Neural cell (in vitro differentiated cells): ENCODE measurements around the gene G6PC3. TPM values are rescaled to one million over a fixed set of nuclear protein-coding genes. Genes with fewer than 3 reads are reported as not detected.
"Not testable (repeated sequence)": the region's sequence is repeated elsewhere in the genome, so short reads cannot be mapped to it uniquely, and the experiment has no call there.

Experiments
- H2AFZ ChIP-seq: fragments of 200-600, 300-800 bp; sonication (generic), shearing (Covaris generic); 2 replicates; pipeline ENCODE4 v1.6.0; 2014; ENCODE audit warnings: low read depth, mild to moderate bottlenecking, antibody characterized with exemption, low read length, moderate library complexity
- H3F3A ChIP-seq: fragments of 200-600 bp; shearing (Covaris generic); 2 replicates; pipeline ENCODE4 v1.6.1; 2016; ENCODE audit warnings: mild to moderate bottlenecking, moderate library complexity, mixed read lengths, antibody characterized with exemption, low read length; ENCODE audit not compliant: insufficient read depth, poor library complexity, severe bottlenecking
- H3K27ac ChIP-seq: fragments of 200-600, 300-800 bp; sonication (generic), shearing (Covaris generic); 2 replicates; pipeline ENCODE4 v1.5.1; 2014; ENCODE audit warnings: mild to moderate bottlenecking, low read length, moderate library complexity
- H3K27me3 ChIP-seq: fragments of 300-800, 200-600 bp; sonication (generic), shearing (Covaris generic); 2 replicates; pipeline ENCODE4 v1.6.0; 2014; ENCODE audit warnings: mild to moderate bottlenecking, low read depth, low read length, moderate library complexity; ENCODE audit not compliant: insufficient read depth
- H3K36me3 ChIP-seq: fragments of 300-800, 200-600 bp; sonication (generic), shearing (Covaris generic); 2 replicates; pipeline ENCODE4 v1.5.1; 2014; ENCODE audit warnings: mild to moderate bottlenecking, antibody characterized with exemption, low read length, moderate library complexity; ENCODE audit not compliant: insufficient read depth
- H3K4me2 ChIP-seq: fragments of 300-800, 200-600 bp; sonication (generic), shearing (Covaris generic); 2 replicates; pipeline ENCODE4 v1.6.0; 2014; ENCODE audit warnings: mild to moderate bottlenecking, low read length
- H3K4me3 ChIP-seq: fragments of 300-800, 200-600 bp; sonication (generic), shearing (Covaris generic); 2 replicates; pipeline ENCODE4 v1.5.1; 2014; ENCODE audit warnings: mild to moderate bottlenecking, low read length, moderate library complexity
- H3K79me2 ChIP-seq: fragments of 200-600 bp; shearing (Covaris generic); replicated peaks from 2 replicates; pipeline ENCODE4 v1.6.0; 2014; ENCODE audit warnings: mild to moderate bottlenecking, low read length, moderate library complexity; ENCODE audit not compliant: insufficient read depth
- H3K9ac ChIP-seq: fragments of 300-800, 200-600 bp; sonication (generic), shearing (Covaris generic); 2 replicates; pipeline ENCODE4 v1.6.1; 2016; ENCODE audit warnings: mild to moderate bottlenecking, low read length, mixed read lengths
- H3K9me2 ChIP-seq: fragments of 200-600 bp; shearing (Covaris generic); 2 replicates; pipeline ENCODE4 v1.6.1; 2016; ENCODE audit warnings: mild to moderate bottlenecking, low read length, mixed read lengths; ENCODE audit not compliant: insufficient read depth
- H3K9me3 ChIP-seq: fragments of 200-600, 300-800 bp; sonication (generic), shearing (Covaris generic); 2 replicates; pipeline ENCODE4 v1.6.1; 2016; ENCODE audit warnings: mild to moderate bottlenecking, mixed run types, low read length, moderate library complexity, mixed read lengths
- H4K20me1 ChIP-seq: fragments of 200-600 bp; shearing (Covaris generic); 2 replicates; pipeline ENCODE4 v1.6.1; 2016; ENCODE audit warnings: mild to moderate bottlenecking, mixed run types; ENCODE audit not compliant: insufficient read depth
- CTCF ChIP-seq: fragments of 450-650 bp; IDR thresholded peaks from 2 replicates; pipeline ENCODE4 v1.5.1; 2014; ENCODE audit warnings: antibody characterized with exemption, mild to moderate bottlenecking, moderate library complexity; ENCODE audit not compliant: poor library complexity, severe bottlenecking
- EP300 ChIP-seq: fragments of 450-650 bp; conservative IDR thresholded peaks from 2 replicates; pipeline ENCODE4 v1.6.1; 2014; ENCODE audit warnings: antibody characterized with exemption, mild to moderate bottlenecking, moderate library complexity; ENCODE audit not compliant: poor library complexity, severe bottlenecking
- EZH2 ChIP-seq: fragments of 200-600, 300-800 bp; shearing (Covaris generic), sonication (generic); IDR thresholded peaks from 2 replicates; pipeline ENCODE4 v1.6.1; 2014; ENCODE audit warnings: antibody characterized with exemption, low read length, borderline replicate concordance, mild to moderate bottlenecking; ENCODE audit not compliant: insufficient read depth, poor library complexity, severe bottlenecking
- MXI1 ChIP-seq: fragments of 450-650 bp; conservative IDR thresholded peaks from 2 replicates; pipeline ENCODE4 v1.6.1; 2014; ENCODE audit warnings: antibody characterized with exemption, mild to moderate bottlenecking; ENCODE audit not compliant: poor library complexity, severe bottlenecking
- POLR2AphosphoS5 ChIP-seq: IDR thresholded peaks from 2 replicates; pipeline ENCODE4 v1.6.1; 2012
- RAD21 ChIP-seq: fragments of 450-650 bp; conservative IDR thresholded peaks from 2 replicates; pipeline ENCODE4 v1.6.1; 2014; ENCODE audit warnings: antibody characterized with exemption, mild to moderate bottlenecking, moderate library complexity
- REST ChIP-seq: IDR thresholded peaks from 2 replicates; pipeline ENCODE4 v1.6.1; 2012; ENCODE audit warnings: borderline replicate concordance
- SMC3 ChIP-seq: fragments of 450-650 bp; conservative IDR thresholded peaks from 2 replicates; pipeline ENCODE4 v1.6.1; 2014; ENCODE audit warnings: antibody characterized with exemption, mild to moderate bottlenecking, moderate library complexity; ENCODE audit not compliant: poor library complexity
- TAF1 ChIP-seq: IDR thresholded peaks from 2 replicates; pipeline ENCODE4 v1.6.1; 2012; ENCODE audit warnings: low read depth
- polyA minus RNA-seq: library from RNA; depleted of rRNA, polyadenylated mRNA; stranded (reverse); fragments of >200 nt; gene quantifications from 2 replicates; pipeline ENCODE4 v1.2.3, GENCODE V29; 2014
- polyA plus RNA-seq: library from polyadenylated mRNA; depleted of rRNA; stranded (reverse); fragments of >200 nt; gene quantifications from 2 replicates; pipeline ENCODE4 v1.2.3, GENCODE V29; 2014

The G6PC3 gene
- polyA plus RNA-seq (10.8 and 16.7 TPM in 2 replicates), polyA minus RNA-seq (19.3 and 22.2 TPM in 2 replicates)

- H3K9me3 ChIP-seq: no peaks in the 10 kb centered on the region
- no peaks in the 10 kb centered on the region for H4K20me1 ChIP-seq
- H3K9ac ChIP-seq: peak within 1 kb of the TSS; percentile 93
- no peaks in the 10 kb centered on the region for H3K36me3 ChIP-seq
- TF ChIP-seq SMC3: peak; percentile 48
- peak; percentile 90 for TF ChIP-seq POLR2AphosphoS5
- no peak for TF ChIP-seq EZH2
- TF ChIP-seq TAF1: peak; percentile 23
- peak; percentile 75 for TF ChIP-seq REST
- peak; percentile 32 for TF ChIP-seq RAD21
- peak; percentile 52 for TF ChIP-seq CTCF
- no peak for TF ChIP-seq EP300
- TF ChIP-seq MXI1: peak; percentile 99
- H3K9me2 ChIP-seq: no peaks in the 10 kb centered on the region
- peak within 1 kb of the TSS; percentile 85 for H3K4me3 ChIP-seq
- no peaks in the 10 kb centered on the region for H3K27me3 ChIP-seq
- H3K4me2 ChIP-seq: peak within 1 kb of the TSS; percentile 77
- peak within 1 kb of the TSS; percentile 61 for H2AFZ ChIP-seq
- H3F3A ChIP-seq: no peaks in the 10 kb centered on the region
- peak within 1 kb of the TSS; percentile 91 for H3K27ac ChIP-seq
- peaks cover 18% of the 10 kb centered on the region for H3K79me2 ChIP-seq
Measured at GRCh38 chr17:44070455-44071197, at the start of gene G6PC3. Gene G6PC3, plus strand, starts transcription at chr17:44070735. Its CDS starts 231 bp downstream, at chr17:44070966.

- H3K4me2 ChIP-seq, H3K9me2 ChIP-seq, H4K20me1 ChIP-seq, H3K79me2 ChIP-seq, H3K9me3 ChIP-seq, H3F3A ChIP-seq, H3K27me3 ChIP-seq, H3K27ac ChIP-seq, H3K9ac ChIP-seq, H2AFZ ChIP-seq, H3K36me3 ChIP-seq, H3K4me3 ChIP-seq: not testable (repeated sequence)
Measured at GRCh38 chr17:44021227-44021626, 49.3 kb upstream of the G6PC3 start.
